DOHH2 (cell line): Measurements from ENCODE around the gene KLK11.

Experiments used
- H3F3A ChIP-seq: fragments of 200-600 bp; sonication (generic), shearing (Covaris generic); 2 replicates; pipeline ENCODE4 v1.6.0; 2016; ENCODE audit warnings: antibody characterized with exemption, mild to moderate bottlenecking; ENCODE audit not compliant: control insufficient read depth, insufficient read depth
- H3K27ac ChIP-seq: fragments of 200-600 bp; sonication (generic); 2 replicates; pipeline ENCODE4 v1.5.1; 2014; ENCODE audit warnings: low read depth, mild to moderate bottlenecking, low read length, moderate library complexity
- H3K27me3 ChIP-seq: fragments of 200-600 bp; sonication (generic); 2 replicates; pipeline ENCODE4 v1.6.1; 2014; ENCODE audit warnings: mild to moderate bottlenecking, low read length, mixed read lengths; ENCODE audit not compliant: control insufficient read depth
- H3K36me3 ChIP-seq: fragments of 200-600 bp; sonication (generic); 2 replicates; pipeline ENCODE4 v1.6.1; 2014; ENCODE audit warnings: mild to moderate bottlenecking, low read length, moderate library complexity, mixed read lengths; ENCODE audit not compliant: control insufficient read depth
- H3K4me1 ChIP-seq: fragments of 200-600 bp; sonication (generic); 2 replicates; pipeline ENCODE4 v1.6.1; 2014; ENCODE audit warnings: mild to moderate bottlenecking, low read length, mixed read lengths; ENCODE audit not compliant: control insufficient read depth
- H3K4me2 ChIP-seq: fragments of 200-600 bp; sonication (generic); 2 replicates; pipeline ENCODE4 v1.6.0; 2014; ENCODE audit warnings: mild to moderate bottlenecking, low read length, moderate library complexity
- H3K4me3 ChIP-seq: fragments of 200-600 bp; sonication (generic); 2 replicates; pipeline ENCODE4 v1.5.1; 2014; ENCODE audit warnings: mild to moderate bottlenecking, low read length, mixed read lengths
- H3K79me2 ChIP-seq: fragments of 200-600 bp; sonication (generic); 2 replicates; pipeline ENCODE4 v1.6.1; 2014; ENCODE audit warnings: mild to moderate bottlenecking, low read length, mixed read lengths; ENCODE audit not compliant: control insufficient read depth
- H3K9me2 ChIP-seq: fragments of 200-600 bp; sonication (generic); replicated peaks from 2 replicates; pipeline ENCODE4 v1.6.1; 2014; ENCODE audit warnings: mild to moderate bottlenecking, low read length, mixed read lengths; ENCODE audit not compliant: control insufficient read depth
- H3K9me3 ChIP-seq: fragments of 200-600 bp; sonication (generic); 2 replicates; pipeline ENCODE4 v1.6.1; 2014; ENCODE audit warnings: antibody characterized with exemption, low read length, mixed read lengths; ENCODE audit not compliant: control insufficient read depth, insufficient read depth
- H4K20me1 ChIP-seq: fragments of 200-600 bp; sonication (generic); 2 replicates; pipeline ENCODE4 v1.6.0; 2014; ENCODE audit warnings: low read depth, mild to moderate bottlenecking, antibody characterized with exemption, low read length, moderate library complexity; ENCODE audit not compliant: control insufficient read depth, insufficient read depth
- CTCF ChIP-seq: fragments of 200-600 bp; sonication (generic); IDR thresholded peaks from one replicate; pipeline ENCODE4 v1.5.1; 2014; ENCODE audit warnings: antibody characterized with exemption, mild to moderate bottlenecking, low read depth, low read length; ENCODE audit not compliant: poor library complexity, severe bottlenecking
- EZH2phosphoT487 ChIP-seq: fragments of 200-600 bp; sonication (generic); IDR thresholded peaks from 2 replicates; pipeline ENCODE4 v1.6.1; 2017; ENCODE audit warnings: borderline replicate concordance, mild to moderate bottlenecking, antibody characterized with exemption, low read length, moderate library complexity, mixed read lengths

The KLK11 gene

GRCh38 chr19:51031220-51031879 lies 4.9 kb upstream of the KLK11 start:
- Histone ChIP-seq H3K9me2 (no peaks in the 10 kb centered on the region), H3K79me2 (no peaks in the 10 kb centered on the region), H3F3A (no peaks in the 10 kb centered on the region), H3K4me3 (no peak overlapping the region), H3K27ac (no peak overlapping the region), H3K36me3 (no peaks in the 10 kb centered on the region), H3K4me1 (no peaks in the 10 kb centered on the region), H3K9me3 (no peaks in the 10 kb centered on the region), H4K20me1 (no peaks in the 10 kb centered on the region), H3K4me2 (no peak overlapping the region), H3K27me3 (no peaks in the 10 kb centered on the region)
- TF ChIP-seq CTCF (no peak), EZH2phosphoT487 (no peak)

GRCh38 chr19:51030631-51031030 lies 4.2 kb upstream of the KLK11 start:
- TF ChIP-seq CTCF = no peak
- Histone ChIP-seq H3K9me3 (no peaks in the 10 kb centered on the region), H3K27me3 (no peaks in the 10 kb centered on the region), H3K27ac (no peak overlapping the region), H4K20me1 (no peaks in the 10 kb centered on the region), H3K79me2 (no peaks in the 10 kb centered on the region), H3K4me3 (no peak overlapping the region), H3F3A (no peaks in the 10 kb centered on the region), H3K36me3 (no peaks in the 10 kb centered on the region), H3K4me1 (no peaks in the 10 kb centered on the region), H3K9me2 (no peaks in the 10 kb centered on the region), H3K4me2 (no peak overlapping the region)

GRCh38 chr19:51029718-51030117 lies 3.3 kb upstream of the KLK11 start:
- Histone ChIP-seq H3K4me3 (no peak overlapping the region), H3K27me3 (no peaks in the 10 kb centered on the region), H3F3A (no peaks in the 10 kb centered on the region), H3K36me3 (no peaks in the 10 kb centered on the region), H3K27ac (no peak overlapping the region), H3K4me2 (no peak overlapping the region), H3K9me3 (no peaks in the 10 kb centered on the region), H3K9me2 (no peaks in the 10 kb centered on the region), H3K79me2 (no peaks in the 10 kb centered on the region), H3K4me1 (no peaks in the 10 kb centered on the region), H4K20me1 (no peaks in the 10 kb centered on the region)
- TF ChIP-seq EZH2phosphoT487 = no peak
- no peak for TF ChIP-seq CTCF
